Endothelial cell of umbilical vein (primary cell): Measurements from ENCODE around the gene DNAJB5. TPM values are rescaled to one million over a fixed set of nuclear protein-coding genes. Genes with fewer than 3 reads are reported as not detected.

Experiments used
- BruUV-seq: library from RNA; stranded (reverse); fragments of 400-500 nt; replicated peaks from 2 replicates; lab custom pipeline; 2021; lab: Mats Ljungman, UMichigan
- CTCF ChIA-PET: fragments of 300-600, 350-600 bp; sonication (Branson Sonifier 250); formaldehyde crosslinking; loops from one replicate; lab custom pipeline; 2021; ENCODE audit warnings: antibody characterized with exemption, inconsistent platforms; lab: Charles Lee
- POLR2A ChIA-PET: fragments of 300-600, 350-600 bp; sonication (Branson Sonifier 250); formaldehyde crosslinking; loops from one replicate; lab custom pipeline; 2021; ENCODE audit warnings: antibody characterized with exemption, inconsistent platforms; lab: Charles Lee
- DNase-seq: peaks from one replicate; pipeline ENCODE4 v3.0.0-alpha.2; 2011; ENCODE audit warnings: low read depth, low spot score
- FAIRE-seq: peaks from 2 replicates; lab custom pipeline; 2011; peaks lifted over from hg19 to GRCh38; lab: Jason Lieb, UNC
- H2AFZ ChIP-seq: 2 replicates; pipeline ENCODE4 v1.6.0; 2012; ENCODE audit warnings: low read depth, low read length, control low read depth, inconsistent platforms
- H3K27ac ChIP-seq: 2 replicates; pipeline ENCODE4 v1.5.1; 2011; ENCODE audit warnings: low read depth, mild to moderate bottlenecking, control low read depth, low read length, moderate library complexity; ENCODE audit not compliant: insufficient read depth
- H3K27me3 ChIP-seq, 2 experiments: 2 replicates each; pipeline versions ENCODE4 v1.6.0 to v1.6.1; 2011; ENCODE audit warnings: low read length in 2 of 2, mixed read lengths in 1 of 2; ENCODE audit not compliant: control insufficient read depth in 2 of 2, insufficient read depth in 2 of 2
- H3K36me3 ChIP-seq, 2 experiments: 2 replicates in 1 of 2; 3 replicates in 1 of 2; pipeline ENCODE4 v1.5.1; 2011; ENCODE audit warnings: low read length in 2 of 2, mild to moderate bottlenecking in 1 of 2, moderate library complexity in 1 of 2; ENCODE audit not compliant: control insufficient read depth in 2 of 2, insufficient read depth in 2 of 2; ENCODE audit errors: extremely low read depth in 1 of 2
- H3K4me1 ChIP-seq: 3 replicates; pipeline ENCODE4 v1.5.1; 2011; ENCODE audit warnings: mild to moderate bottlenecking, low read length; ENCODE audit not compliant: control insufficient read depth, insufficient read depth; ENCODE audit errors: extremely low read depth
- H3K4me2 ChIP-seq: 2 replicates; pipeline ENCODE4 v1.6.1; 2011; ENCODE audit warnings: low read length, control low read depth, mixed read lengths; ENCODE audit not compliant: insufficient read depth
- H3K4me3 ChIP-seq, 3 experiments: fragments of 200-600 bp in 1 of 3; sonication (generic), shearing (Covaris generic) in 1 of 3; replicated peaks in 1 of 3; 2 replicates each; pipeline ENCODE4 v1.5.1; 2011 to 2016; ENCODE audit warnings: control low read depth in 3 of 3, low read length in 3 of 3, mild to moderate bottlenecking in 2 of 3, inconsistent platforms in 1 of 3, low read depth in 1 of 3, moderate library complexity in 1 of 3; ENCODE audit not compliant: insufficient read depth in 1 of 3
- H3K79me2 ChIP-seq: 2 replicates; pipeline ENCODE4 v1.6.0; 2012; ENCODE audit warnings: low read length, inconsistent platforms; ENCODE audit not compliant: control insufficient read depth, insufficient read depth
- H3K9ac ChIP-seq: replicated peaks from 2 replicates; pipeline ENCODE3; 2011; ENCODE audit warnings: low read length, control low read depth; ENCODE audit not compliant: insufficient read depth; ENCODE audit errors: extremely low read depth
- H3K9me1 ChIP-seq: replicated peaks from 3 replicates; pipeline ENCODE4 v1.6.0; 2011; ENCODE audit warnings: mild to moderate bottlenecking, low read length; ENCODE audit not compliant: control insufficient read depth, insufficient read depth; ENCODE audit errors: extremely low read depth
- H3K9me3 ChIP-seq: replicated peaks from 2 replicates; pipeline ENCODE4 v1.5.1; 2012; ENCODE audit warnings: low read length, inconsistent platforms; ENCODE audit not compliant: control insufficient read depth, insufficient read depth
- H4K20me1 ChIP-seq: replicated peaks from 2 replicates; pipeline ENCODE3; 2011; ENCODE audit warnings: mild to moderate bottlenecking, low read length; ENCODE audit not compliant: control insufficient read depth, insufficient read depth; ENCODE audit errors: extremely low read depth
- CTCF ChIP-seq, 2 donors: IDR thresholded peaks; 1 replicate in 1 of 2; 2 replicates in 1 of 2; pipeline ENCODE4 v1.5.1; 2011; ENCODE audit warnings: low read length in 2 of 2, mild to moderate bottlenecking in 2 of 2, moderate library complexity in 2 of 2, control low read depth in 1 of 2, inconsistent platforms in 1 of 2, low read depth in 1 of 2; ENCODE audit not compliant: insufficient read depth in 1 of 2; ENCODE audit errors: extremely low read depth in 1 of 2
- EZH2 ChIP-seq: IDR thresholded peaks from 2 replicates; pipeline ENCODE4 v1.6.1; 2012; ENCODE audit warnings: borderline replicate concordance, low read depth, mild to moderate bottlenecking, moderate library complexity, low read length, inconsistent platforms; ENCODE audit not compliant: severe bottlenecking
- FOS ChIP-seq: IDR thresholded peaks from 2 replicates; pipeline ENCODE4 v1.6.1; 2011; ENCODE audit warnings: mild to moderate bottlenecking, low read length, moderate library complexity, borderline replicate concordance; ENCODE audit not compliant: insufficient read depth
- GATA2 ChIP-seq: IDR thresholded peaks from 2 replicates; pipeline ENCODE4 v1.7.0; 2011; ENCODE audit warnings: low read depth, mild to moderate bottlenecking, moderate library complexity, mixed read lengths, low read length; ENCODE audit not compliant: insufficient read length, insufficient read depth
- JUN ChIP-seq: IDR thresholded peaks from 2 replicates; pipeline ENCODE4 v1.6.1; 2011; ENCODE audit warnings: borderline replicate concordance, low read depth; ENCODE audit not compliant: insufficient read length, insufficient read depth
- MAX ChIP-seq: IDR thresholded peaks from 2 replicates; pipeline ENCODE4 v1.6.1; 2011; ENCODE audit not compliant: insufficient read depth, insufficient read length
- MYC ChIP-seq: IDR thresholded peaks from one replicate; pipeline ENCODE4 v1.6.1; 2011; ENCODE audit warnings: mild to moderate bottlenecking, low read depth, low read length
- POLR2A ChIP-seq: IDR thresholded peaks from 2 replicates; pipeline ENCODE4 v1.6.1; 2012; ENCODE audit warnings: low read depth, mild to moderate bottlenecking, control low read depth, low read length
- POLR2AphosphoS5 ChIP-seq: IDR thresholded peaks from 2 replicates; pipeline ENCODE4 v1.6.1; 2012; ENCODE audit warnings: low read depth, mild to moderate bottlenecking, control low read depth, low read length, moderate library complexity; ENCODE audit not compliant: insufficient read depth
- dilution Hi-C: fragments of 300-500 bp; cut with MboI; formaldehyde crosslinking; loops from one replicate; pipeline ENCODE4 v1.15.0; 2019; ENCODE audit warnings: low sequenced_read_pairs; ENCODE audit not compliant: extremely low pct_ligation_motif_present
- intact Hi-C: fragments of 100-400 bp; cut with micrococcal nuclease; formaldehyde crosslinking; loops from one replicate; pipeline ENCODE4 v1.10.0; 2022
- polyA plus RNA-seq, 4 experiments: library from polyadenylated mRNA; depleted of rRNA in 3 of 4; stranded (reverse) in 3 of 4; unstranded in 1 of 4; fragments of >200 nt; gene quantifications; 2 replicates each; pipeline versions ENCODE4 v1.2.1 to v1.2.3, GENCODE V29; 2011 to 2012; ENCODE audit warnings: missing spikeins in 1 of 4
- total RNA-seq: library from RNA; stranded (reverse); gene quantifications from 2 replicates; pipeline ENCODE4 v1.2.3, GENCODE V29; 2021

The DNAJB5 gene
- total and polyA plus RNA-seq, 2 donors (not counting 3 experiments of a cell fraction or from before 2014, with no cell fraction given), result 8.6 to 12.8 TPM

- Histone ChIP-seq H3K4me3 (no peak overlapping the region), H3K4me1 (no peaks in the 10 kb centered on the region), H3K36me3 (peaks cover 3 to 8% of the 10 kb centered on the region in 2 experiments), H3K27ac (no peak overlapping the region), H3K27me3 (no peaks in the 10 kb centered on the region), H2AFZ (no peak overlapping the region), H3K9ac (no peak overlapping the region), H3K79me2 (no peaks in the 10 kb centered on the region), H3K9me3 (no peaks in the 10 kb centered on the region), H3K9me1 (no peaks in the 10 kb centered on the region), H3K4me2 (no peak overlapping the region), H4K20me1 (no peaks in the 10 kb centered on the region)
- DNase-seq (no peak), FAIRE-seq (no peak)
- CTCF ChIA-PET, result interaction anchor here (1.3 to 4.0 kb wide), 5 partner anchors 16 to 102 kb away, joined by 4 to 22 read pairs (median 6); no protein-coding TSS in a partner anchor
- no peak for TF ChIP-seq EZH2
- TF ChIP-seq POLR2AphosphoS5, result no peak
- no peak for TF ChIP-seq MYC
- TF ChIP-seq CTCF (IDR thresholded peaks at IDR 0.05; ENCODE audit: extremely low read depth in 1 of 2, insufficient read depth in 1 of 2, low read depth in 1 of 2, low read length in 2 of 2), result no peak
- TF ChIP-seq FOS, result no peak
- no peak for TF ChIP-seq GATA2
- TF ChIP-seq JUN, result no peak
- TF ChIP-seq POLR2A, result no peak
- TF ChIP-seq MAX, result no peak
- POLR2A ChIA-PET, result no interaction called here
- BruUV-seq, result no TSS peak
- dilution Hi-C loops, result no loop called here
- intact Hi-C loops, result no loop called here
Observed at GRCh38 chr9:35001285-35001677, 11.7 kb downstream of the DNAJB5 start.
